HG03175 (cell line): ENCODE measurements around the gene RHBG.
"Not testable (repeated sequence)": the region's sequence is repeated elsewhere in the genome, so short reads cannot be mapped to it uniquely, and the experiment has no call there.

Experiments used
- ATAC-seq: cut with Tn5 transposase; IDR thresholded peaks from one replicate; pipeline ENCODE4 v1.9.1; 2021; ENCODE audit warnings: mild to moderate bottlenecking, moderate library complexity; ENCODE audit not compliant: unreplicated experiment

RHBG gene

GRCh38 chr1:156359249-156359648, 9.8 kb upstream of the RHBG start:
- ATAC-seq = no peak

GRCh38 chr1:156359973-156360372, 9.0 kb upstream of the RHBG start:
- ATAC-seq = no peak

GRCh38 chr1:156360534-156360933, 8.5 kb upstream of the RHBG start:
- ATAC-seq = no peak

- no peak for ATAC-seq
Measured at GRCh38 chr1:156365754-156366153, 3.3 kb upstream of the RHBG start.

GRCh38 chr1:156366378-156367166, 2.4 kb upstream of the RHBG start:
- ATAC-seq = no peak

GRCh38 chr1:156367383-156368156, 1.4 kb upstream of the RHBG start:
- no peak for ATAC-seq

GRCh38 chr1:156368157-156368658, 803 bp upstream of the RHBG start:
- ATAC-seq = no peak

- ATAC-seq = not testable (repeated sequence)
Measured at GRCh38 chr1:156369685-156370286, 775 bp downstream of the RHBG start.

- ATAC-seq = no peak
Measured at GRCh38 chr1:156371553-156372264, 2.7 kb downstream of the RHBG start.

GRCh38 chr1:156372265-156372586, 3.2 kb downstream of the RHBG start:
- no peak for ATAC-seq

- ATAC-seq = no peak
Measured at GRCh38 chr1:156372876-156373275, 3.9 kb downstream of the RHBG start.

GRCh38 chr1:156373546-156373945, 4.5 kb downstream of the RHBG start:
- no peak for ATAC-seq

- no peak for ATAC-seq
Measured at GRCh38 chr1:156376146-156376545, 7.1 kb downstream of the RHBG start.

GRCh38 chr1:156376958-156377919, 8.2 kb downstream of the RHBG start:
- ATAC-seq = no peak

- no peak for ATAC-seq
Measured at GRCh38 chr1:156378557-156378956, 9.5 kb downstream of the RHBG start.

GRCh38 chr1:156379420-156380165, 10.6 kb downstream of the RHBG start:
- no peak for ATAC-seq

GRCh38 chr1:156382561-156382960, 13.6 kb downstream of the RHBG start:
- no peak for ATAC-seq

GRCh38 chr1:156383023-156383422, 14.0 kb downstream of the RHBG start:
- ATAC-seq = no peak

- ATAC-seq = no peak
Measured at GRCh38 chr1:156384007-156384406, 15.0 kb downstream of the RHBG start.
